Osteocyte (in vitro differentiated cells): Measurements from ENCODE around the gene CAB39. TPM values are rescaled to one million over a fixed set of nuclear protein-coding genes. Genes with fewer than 3 reads are reported as not detected.

Source experiments
- DNase-seq: peaks from one replicate; pipeline ENCODE4 v3.0.0; 2021; ENCODE audit warnings: mixed read lengths; ENCODE audit not compliant: unreplicated experiment; ENCODE audit errors: extremely low spot score
- H3K27ac Mint-ChIP-seq: one replicate; pipeline ENCODE4 v1.8.0; 2021; ENCODE audit warnings: mild to moderate bottlenecking, mixed read lengths; ENCODE audit not compliant: unreplicated experiment
- H3K27me3 Mint-ChIP-seq: one replicate; pipeline ENCODE4 v1.8.0; 2021; ENCODE audit warnings: mixed read lengths; ENCODE audit not compliant: unreplicated experiment
- H3K36me3 Mint-ChIP-seq: one replicate; pipeline ENCODE4 v1.8.0; 2021; ENCODE audit warnings: mixed read lengths; ENCODE audit not compliant: unreplicated experiment
- H3K4me1 Mint-ChIP-seq: one replicate; pipeline ENCODE4 v1.8.0; 2021; ENCODE audit warnings: mixed read lengths; ENCODE audit not compliant: unreplicated experiment
- H3K4me3 Mint-ChIP-seq: one replicate; pipeline ENCODE4 v1.8.0; 2021; ENCODE audit warnings: mild to moderate bottlenecking, moderate library complexity, mixed read lengths; ENCODE audit not compliant: unreplicated experiment
- H3K9me3 Mint-ChIP-seq: one replicate; pipeline ENCODE4 v1.8.0; 2021; ENCODE audit warnings: mixed read lengths; ENCODE audit not compliant: unreplicated experiment
- CTCF ChIP-seq: fragments of 200-600 bp; sonication (generic); IDR thresholded peaks from 2 replicates; pipeline ENCODE4 v1.5.0; 2021; ENCODE audit warnings: antibody characterized with exemption, mild to moderate bottlenecking, moderate library complexity
- total RNA-seq: library from RNA; stranded (reverse); gene quantifications from 2 replicates; pipeline ENCODE4 v1.2.1, GENCODE V29; 2021

The CAB39 gene
- total RNA-seq, 1 donor from 2014 or later = 40.8 TPM

DNA sequence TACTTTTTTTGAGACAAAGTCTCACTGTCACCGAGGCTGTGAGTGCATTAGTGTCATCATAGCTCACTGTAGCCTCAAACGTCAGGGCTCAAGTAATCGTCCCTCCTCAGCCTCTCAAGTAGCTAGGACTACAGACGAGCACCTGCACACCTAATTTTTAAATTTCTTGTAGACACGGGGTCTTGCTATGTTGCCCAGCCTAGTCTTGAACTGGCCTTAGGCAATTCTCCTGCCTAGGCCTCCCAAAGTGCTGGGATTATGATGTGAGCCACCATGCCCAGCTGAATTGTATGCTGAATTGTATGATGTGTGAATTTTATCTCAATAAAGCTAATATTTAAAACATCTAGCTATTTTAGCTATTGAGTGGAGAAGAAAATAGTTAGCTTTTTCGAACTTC, 18.9 kb downstream of the CAB39 start:
- DNase-seq = no peak

DNA sequence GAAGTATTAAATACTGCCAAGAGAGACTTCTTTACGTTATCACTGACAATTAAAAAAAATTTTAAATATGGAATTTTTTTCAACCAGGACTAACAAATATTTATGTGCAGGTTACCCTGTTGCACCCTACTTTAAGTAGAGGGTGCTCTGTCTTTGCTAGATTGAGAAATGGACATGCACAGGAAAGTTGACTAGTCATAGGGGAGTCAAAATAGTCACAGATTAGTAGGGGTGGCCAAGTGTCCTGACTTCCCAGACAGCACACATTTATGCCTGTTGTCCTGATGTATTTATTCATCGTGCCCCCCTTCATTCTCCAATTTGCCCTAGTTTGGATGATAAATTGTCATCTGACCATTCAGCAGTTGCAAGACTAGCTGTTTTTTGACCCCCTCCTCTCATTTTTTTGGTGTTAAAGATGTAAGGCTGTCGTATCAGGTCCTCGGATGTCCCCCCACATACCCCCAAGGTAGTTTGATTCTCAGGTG, 20.3 kb downstream of the CAB39 start:
- no peak for TF ChIP-seq CTCF
- Mint-ChIP-seq H3K4me1 (peaks cover 27% of the 10 kb centered on the region), H3K4me3 (no peak overlapping the region), H3K36me3 (no peaks in the 10 kb centered on the region), H3K27me3 (no peaks in the 10 kb centered on the region), H3K27ac (no peak overlapping the region), H3K9me3 (no peaks in the 10 kb centered on the region)
- DNase-seq = no peak

More for the DNA sequence above, 18.9 kb downstream of the CAB39 start:
- Mint-ChIP-seq H3K4me1 (peaks cover 23% of the 10 kb centered on the region), H3K27me3 (no peaks in the 10 kb centered on the region), H3K36me3 (no peaks in the 10 kb centered on the region), H3K27ac (no peak overlapping the region), H3K4me3 (no peak overlapping the region), H3K9me3 (no peaks in the 10 kb centered on the region)
- TF ChIP-seq CTCF = no peak

GRCh38 chr2:230734247-230735175, 21.9 kb downstream of the CAB39 start:
- H3K4me1 Mint-ChIP-seq = peaks cover 38% of the 10 kb centered on the region
- no peak overlapping the region for H3K4me3 Mint-ChIP-seq
- no peaks in the 10 kb centered on the region for H3K9me3 Mint-ChIP-seq
- TF ChIP-seq CTCF = no peak
- H3K36me3 Mint-ChIP-seq = no peaks in the 10 kb centered on the region
- no peaks in the 10 kb centered on the region for H3K27me3 Mint-ChIP-seq
- no peak for DNase-seq
- H3K27ac Mint-ChIP-seq = peak overlapping the region; percentile 24

DNA sequence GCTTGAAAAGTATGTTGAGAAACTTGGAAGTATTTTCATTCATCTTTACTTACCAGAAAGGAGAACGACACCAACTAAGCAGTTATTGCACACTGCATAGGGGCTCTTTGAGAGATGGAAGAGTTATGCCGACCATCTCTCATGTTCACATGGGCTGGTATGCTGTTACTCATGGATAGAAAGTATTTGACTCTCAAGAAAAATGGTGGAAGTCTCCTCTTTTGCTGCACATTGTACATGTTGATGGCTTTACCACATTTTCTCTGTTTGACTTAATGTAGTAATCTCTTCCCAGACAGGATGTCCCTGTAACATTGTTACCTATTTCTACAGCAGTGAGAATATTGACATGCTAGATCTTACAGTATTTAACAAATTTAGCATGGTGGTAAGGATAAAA, 23.2 kb downstream of the CAB39 start:
- peaks cover 2% of the 10 kb centered on the region for H3K36me3 Mint-ChIP-seq

More for the DNA sequence above, 23.2 kb downstream of the CAB39 start:
- DNase-seq = no peak
- Mint-ChIP-seq H3K27ac (no peak overlapping the region), H3K9me3 (no peaks in the 10 kb centered on the region), H3K27me3 (no peaks in the 10 kb centered on the region), H3K4me3 (no peak overlapping the region), H3K4me1 (peaks cover 42% of the 10 kb centered on the region)
- TF ChIP-seq CTCF = no peak
